ENCODE measurements around the gene BHMT.

DNA sequence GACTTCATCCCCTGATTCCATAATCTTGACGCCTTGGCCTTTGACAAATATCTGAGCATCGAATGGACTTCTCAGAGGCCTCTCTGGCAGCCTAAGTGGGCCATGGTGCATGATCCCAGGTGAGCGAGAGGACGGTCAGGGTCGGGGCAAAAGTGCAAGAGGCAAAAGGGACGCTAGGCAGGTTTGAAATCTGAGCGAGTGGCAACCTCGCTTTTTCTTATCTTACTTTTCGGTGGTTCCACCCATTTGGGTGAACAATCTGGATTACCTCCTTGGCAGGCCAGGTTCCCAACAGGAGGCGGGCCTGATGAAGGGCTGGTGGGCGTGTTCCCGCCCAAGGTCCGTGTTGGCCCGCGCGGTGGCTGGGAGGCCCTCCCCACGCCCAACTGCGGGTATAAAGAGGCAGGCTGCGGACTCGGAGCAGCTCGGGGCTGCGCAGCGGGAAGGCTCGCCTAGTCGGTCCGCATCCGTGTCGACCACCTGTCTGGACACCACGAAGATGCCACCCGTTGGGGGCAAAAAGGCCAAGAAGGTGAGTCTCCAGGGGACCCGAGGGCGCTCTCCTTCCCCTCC, at the start of gene BHMT:
- TF ChIP-seq, protein P1, sequence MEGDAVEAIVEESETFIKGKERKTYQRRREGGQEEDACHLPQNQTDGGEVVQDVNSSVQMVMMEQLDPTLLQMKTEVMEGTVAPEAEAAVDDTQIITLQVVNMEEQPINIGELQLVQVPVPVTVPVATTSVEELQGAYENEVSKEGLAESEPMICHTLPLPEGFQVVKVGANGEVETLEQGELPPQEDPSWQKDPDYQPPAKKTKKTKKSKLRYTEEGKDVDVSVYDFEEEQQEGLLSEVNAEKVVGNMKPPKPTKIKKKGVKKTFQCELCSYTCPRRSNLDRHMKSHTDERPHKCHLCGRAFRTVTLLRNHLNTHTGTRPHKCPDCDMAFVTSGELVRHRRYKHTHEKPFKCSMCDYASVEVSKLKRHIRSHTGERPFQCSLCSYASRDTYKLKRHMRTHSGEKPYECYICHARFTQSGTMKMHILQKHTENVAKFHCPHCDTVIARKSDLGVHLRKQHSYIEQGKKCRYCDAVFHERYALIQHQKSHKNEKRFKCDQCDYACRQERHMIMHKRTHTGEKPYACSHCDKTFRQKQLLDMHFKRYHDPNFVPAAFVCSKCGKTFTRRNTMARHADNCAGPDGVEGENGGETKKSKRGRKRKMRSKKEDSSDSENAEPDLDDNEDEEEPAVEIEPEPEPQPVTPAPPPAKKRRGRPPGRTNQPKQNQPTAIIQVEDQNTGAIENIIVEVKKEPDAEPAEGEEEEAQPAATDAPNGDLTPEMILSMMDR (conservative IDR thresholded peaks at IDR 0.05): no peak
- no peak for TF ChIP-seq EZH2 (IDR thresholded peaks at IDR 0.05; ENCODE audit: low read depth)
